Peyer's patch (tissue), 4 donors: ENCODE measurements around the gene PELI2. TPM values are rescaled to one million over a fixed set of nuclear protein-coding genes. Genes with fewer than 3 reads are reported as not detected.

ENCODE experiments used
- DNase-seq, 3 donors: peaks; one replicate each; pipeline ENCODE4 v3.0.0-alpha.2; 2017 to 2019
- H3K27ac ChIP-seq, 4 donors: fragments of 200-600 bp; sonication (generic); one replicate each; pipeline ENCODE4 v1.5.1; 2016 to 2019
- H3K27me3 ChIP-seq, 2 donors: fragments of 200-600 bp; sonication (generic); one replicate each; pipeline ENCODE4 v1.5.1; 2019
- H3K36me3 ChIP-seq, 3 donors: fragments of 200-600 bp; sonication (generic); one replicate each; pipeline ENCODE4 v1.5.1; 2016 to 2019
- H3K4me1 ChIP-seq, 4 donors: fragments of 200-600 bp; sonication (generic); one replicate each; pipeline ENCODE4 v1.5.1; 2016 to 2019
- H3K4me3 ChIP-seq, 4 donors: fragments of 200-600 bp; sonication (generic); 1 replicate in 3 of 4; 2 replicates in 1 of 4; pipeline ENCODE4 v1.5.1; 2016 to 2019; ENCODE audit warnings: mild to moderate bottlenecking in 1 of 4
- H3K9me3 ChIP-seq, 4 donors: fragments of 200-600 bp; sonication (generic); one replicate each; pipeline ENCODE4 v1.5.1; 2016 to 2019; ENCODE audit warnings: mild to moderate bottlenecking in 1 of 4
- CTCF ChIP-seq, 6 experiments: fragments of 450-650 bp in 4 of 6; fragments of 200-600 bp in 2 of 6; sonication (generic) in 1 of 6; IDR thresholded peaks; one replicate each; pipeline ENCODE4 v1.5.1; 2017 to 2019; ENCODE audit warnings: antibody characterized with exemption in 6 of 6, mild to moderate bottlenecking in 3 of 6, moderate library complexity in 1 of 6
- POLR2A ChIP-seq, 2 donors: fragments of 450-650 bp; IDR thresholded peaks; one replicate each; pipeline ENCODE4 v1.5.1; 2017; ENCODE audit warnings: antibody characterized with exemption in 2 of 2, mild to moderate bottlenecking in 2 of 2, moderate library complexity in 2 of 2
- total RNA-seq, 4 donors: library from RNA; depleted of rRNA; stranded (reverse); fragments of >200 nt; gene quantifications; one replicate each; pipeline ENCODE4 v1.1.0, GENCODE V29; 2016

The PELI2 gene
- total RNA-seq, 4 donors from 2014 or later: 15.2 to 28.9 (median 18.6) TPM

DNA sequence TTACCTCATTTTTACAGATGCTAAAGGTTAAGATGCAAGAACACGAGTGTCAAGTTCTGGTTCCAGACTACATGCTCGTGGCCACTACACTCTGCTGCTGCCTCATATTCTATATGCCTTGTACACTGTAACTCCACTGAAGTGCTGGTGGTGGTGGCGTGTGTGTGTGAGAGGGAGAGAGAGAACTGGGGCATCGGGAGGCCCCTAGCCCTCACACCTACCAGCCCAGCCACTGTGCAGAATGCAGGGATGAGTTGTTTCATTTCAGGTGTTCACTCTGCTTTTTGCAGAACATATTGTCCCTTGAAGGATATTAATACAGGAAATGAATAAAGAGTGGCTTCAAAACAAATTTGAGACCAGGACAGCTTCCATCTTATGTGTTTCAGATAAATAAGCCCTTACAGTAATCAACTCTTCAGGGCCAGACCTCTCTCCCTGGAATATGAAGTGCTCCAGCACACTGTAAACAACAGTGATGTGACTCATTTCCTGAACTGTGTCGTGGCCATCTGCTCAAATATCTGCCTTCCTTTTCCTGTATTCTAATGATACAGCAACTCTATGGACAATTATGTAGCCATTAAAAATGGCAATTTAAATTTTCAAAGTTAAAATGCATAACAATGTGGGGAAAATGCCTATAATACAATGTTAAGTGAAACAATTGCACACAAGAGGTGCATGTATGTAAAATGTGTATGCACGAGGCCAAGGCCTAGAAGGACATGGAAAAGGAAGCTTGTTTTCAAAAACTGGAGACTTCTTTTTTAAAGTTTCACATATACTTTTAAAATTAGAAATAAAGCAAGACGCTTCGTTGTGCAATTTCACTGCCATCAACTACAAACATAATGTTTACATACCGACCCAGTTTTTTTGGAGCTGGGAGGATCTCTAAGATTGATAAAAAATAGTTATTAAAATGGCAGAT, 215.4 kb downstream of the PELI2 start:
- no peaks in the 10 kb centered on the region for H3K36me3 ChIP-seq
- TF ChIP-seq CTCF (IDR thresholded peaks at IDR 0.05) (no peak), POLR2A (IDR thresholded peaks at IDR 0.05) (no peak)
- H3K4me1 ChIP-seq: peaks cover 0 to 8% (median 0%) of the 10 kb centered on the region in 4 donors
- no peaks in the 10 kb centered on the region for H3K9me3 ChIP-seq
- H3K4me3 ChIP-seq: no peak overlapping the region
- no peak for DNase-seq
- H3K27ac ChIP-seq: peak overlapping the region in 2 of 4 donors; percentile 57 to 70
- H3K27me3 ChIP-seq: no peaks in the 10 kb centered on the region

DNA sequence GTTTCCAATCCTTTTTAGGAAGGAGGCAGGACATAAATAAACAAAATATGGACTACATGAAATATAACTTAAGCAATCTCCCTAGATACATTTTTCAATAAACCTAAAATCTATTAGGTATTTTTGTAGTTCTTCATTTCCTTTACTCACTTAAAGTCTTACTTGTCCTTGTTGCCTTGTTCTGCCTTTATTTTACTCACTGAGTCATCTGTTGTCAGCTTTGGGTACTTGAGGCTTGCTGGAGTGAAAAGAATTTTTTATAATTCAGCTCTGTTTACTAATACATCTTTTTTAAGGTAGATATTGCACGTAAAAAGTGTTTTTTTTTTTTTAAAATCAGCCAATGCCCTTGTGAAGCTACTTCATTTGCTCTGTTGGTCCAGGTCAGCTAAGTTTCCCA, 216.2 kb downstream of the PELI2 start:
- no peak for DNase-seq
- Histone ChIP-seq H3K27ac (peak overlapping the region in 1 of 4 donors; percentile 57), H3K27me3 (no peaks in the 10 kb centered on the region), H3K36me3 (no peaks in the 10 kb centered on the region), H3K4me3 (no peak overlapping the region), H3K4me1 (peaks cover 0 to 8% (median 0%) of the 10 kb centered on the region in 4 donors), H3K9me3 (no peaks in the 10 kb centered on the region)
- TF ChIP-seq POLR2A (IDR thresholded peaks at IDR 0.05) (no peak), CTCF (IDR thresholded peaks at IDR 0.05) (no peak)

GRCh38 chr14:56338674-56339073, 220.5 kb downstream of the PELI2 start:
- no peaks in the 10 kb centered on the region for H3K27me3 ChIP-seq

DNA sequence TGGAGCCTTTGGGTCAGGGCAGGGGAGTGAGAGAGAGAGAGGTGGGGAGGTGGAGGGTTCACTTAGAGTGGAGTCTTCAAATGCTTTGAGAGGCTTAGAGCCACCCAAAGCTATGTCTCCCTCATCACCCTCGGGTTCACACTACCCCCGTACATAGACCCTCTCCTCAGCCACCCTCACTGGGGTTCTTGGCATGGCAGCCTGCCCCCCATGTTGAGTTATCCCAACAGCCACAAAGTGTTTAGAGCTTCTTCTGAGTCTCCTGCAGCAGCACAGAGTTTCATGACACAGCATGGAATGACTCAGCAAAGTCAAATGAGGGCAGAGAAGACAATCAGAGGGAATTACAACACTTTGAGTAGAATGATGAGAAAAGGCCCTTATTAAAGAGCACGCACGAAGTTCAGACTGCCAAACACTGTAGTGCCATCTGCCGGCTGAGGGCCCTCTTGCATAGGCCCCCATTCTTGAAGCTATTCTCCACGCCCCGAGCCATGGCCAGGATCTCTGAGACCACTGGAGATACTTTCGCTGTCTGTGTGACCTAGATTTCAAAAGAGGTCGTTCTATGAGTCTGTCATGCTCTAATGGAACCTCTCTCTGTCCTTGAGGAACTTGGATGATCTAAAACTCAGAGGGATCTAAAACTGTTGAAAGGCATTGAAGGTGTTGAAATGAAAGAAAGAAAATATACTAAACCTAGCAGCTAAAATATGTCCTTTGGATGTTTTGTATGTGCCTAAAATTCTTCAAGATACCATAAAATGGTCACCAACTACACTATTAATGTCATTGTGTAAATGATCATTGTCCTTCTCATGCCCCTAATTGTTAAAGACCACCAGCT, 221.9 kb downstream of the PELI2 start:
- Histone ChIP-seq H3K9me3 (no peaks in the 10 kb centered on the region), H3K36me3 (no peaks in the 10 kb centered on the region), H3K4me3 (no peak overlapping the region), H3K27me3 (no peaks in the 10 kb centered on the region), H3K27ac (peak overlapping the region in 2 of 4 donors; percentile 9 to 17), H3K4me1 (peaks cover 0 to 9% (median 0%) of the 10 kb centered on the region in 4 donors)
- TF ChIP-seq CTCF (IDR thresholded peaks at IDR 0.05): peak; percentile 42 to 80 (median 74)
- TF ChIP-seq POLR2A (IDR thresholded peaks at IDR 0.05): no peak
- peak; percentile 60 to 85 (median 73) for DNase-seq

More at GRCh38 chr14:56338674-56339073, 220.5 kb downstream of the PELI2 start:
- H3K9me3 ChIP-seq: no peaks in the 10 kb centered on the region
- no peak overlapping the region for H3K27ac ChIP-seq
- no peak overlapping the region for H3K4me3 ChIP-seq
- peaks cover 0 to 12% (median 0%) of the 10 kb centered on the region in 4 donors for H3K4me1 ChIP-seq
- DNase-seq: no peak
- H3K36me3 ChIP-seq: no peaks in the 10 kb centered on the region
- TF ChIP-seq POLR2A (IDR thresholded peaks at IDR 0.05): no peak
- no peak for TF ChIP-seq CTCF (IDR thresholded peaks at IDR 0.05)

- TF ChIP-seq CTCF (IDR thresholded peaks at IDR 0.05): no peak
- no peak for TF ChIP-seq POLR2A (IDR thresholded peaks at IDR 0.05)
- H3K27me3 ChIP-seq: no peaks in the 10 kb centered on the region
- no peak overlapping the region for H3K27ac ChIP-seq
- peaks cover 0 to 9% (median 0%) of the 10 kb centered on the region in 4 donors for H3K4me1 ChIP-seq
- no peaks in the 10 kb centered on the region for H3K36me3 ChIP-seq
- H3K4me3 ChIP-seq: no peak overlapping the region
- DNase-seq: no peak
- H3K9me3 ChIP-seq: no peaks in the 10 kb centered on the region
Observed at GRCh38 chr14:56340932-56341331, 222.7 kb downstream of the PELI2 start.
